Activated T-cell treated with anti-CD3 and anti-CD28 coated beads for 48 hours (primary cell): ENCODE results near the gene STAT6.

Source experiments
- DNase-seq: peaks from one replicate; pipeline ENCODE4 v3.0.0-alpha.2; 2020; ENCODE audit warnings: low read depth

STAT6 gene

GRCh38 chr12:57099047-57099714 lies 12.0 kb downstream of the STAT6 start:
- no peak for DNase-seq

GRCh38 chr12:57098546-57098945 lies 12.6 kb downstream of the STAT6 start:
- DNase-seq, result no peak

- no peak for DNase-seq
Observed at GRCh38 chr12:57097554-57097835, 13.7 kb downstream of the STAT6 start.

- no peak for DNase-seq
Observed at GRCh38 chr12:57096748-57097553, 14.2 kb downstream of the STAT6 start.

- DNase-seq, result no peak
Observed at GRCh38 chr12:57096099-57096572, 15.0 kb downstream of the STAT6 start.

- DNase-seq, result no peak
Observed at GRCh38 chr12:57095440-57095839, 15.7 kb downstream of the STAT6 start.

GRCh38 chr12:57094208-57095160 lies 16.7 kb downstream of the STAT6 start:
- DNase-seq, result no peak

- peak; percentile 65 for DNase-seq
Observed at GRCh38 chr12:57093415-57094207, 17.6 kb downstream of the STAT6 start.

GRCh38 chr12:57092876-57093414 lies 18.2 kb downstream of the STAT6 start:
- no peak for DNase-seq

GRCh38 chr12:57092529-57092862 lies 18.7 kb downstream of the STAT6 start:
- no peak for DNase-seq

GRCh38 chr12:57091638-57092528 lies 19.3 kb downstream of the STAT6 start:
- DNase-seq, result no peak

GRCh38 chr12:57090924-57091637 lies 20.1 kb downstream of the STAT6 start:
- no peak for DNase-seq

GRCh38 chr12:57090490-57090889 lies 20.7 kb downstream of the STAT6 start:
- no peak for DNase-seq

- DNase-seq, result peak; percentile 50
Observed at GRCh38 chr12:57089271-57090245, 21.6 kb downstream of the STAT6 start.

GRCh38 chr12:57088354-57089270 lies 22.6 kb downstream of the STAT6 start, which contains the start of gene NAB2:
Gene NAB2, plus strand, starts transcription at chr12:57089114. Its CDS starts 158 bp downstream, at chr12:57089272.
- peak; percentile 85 for DNase-seq

- peak; percentile 82 for DNase-seq
Observed at GRCh38 chr12:57087691-57088353, 23.3 kb downstream of the STAT6 start.
